ENCODE measurements around the gene KRTAP4-6. TPM values are rescaled to one million over a fixed set of nuclear protein-coding genes. Genes with fewer than 3 reads are reported as not detected.
"Not testable (repeated sequence)": the region's sequence is repeated elsewhere in the genome, so short reads cannot be mapped to it uniquely, and the experiment has no call there.

KRTAP4-6 gene
- total and polyA plus RNA-seq, 8 donors: not detected

- ATAC-seq: no peak
- Histone ChIP-seq H3K4me1 (no peaks in the 10 kb centered on the region), H3K9me3 (no peaks in the 10 kb centered on the region), H3K4me3 (no peak overlapping the region), H3K36me3 (no peaks in the 10 kb centered on the region), H3K27ac (no peak overlapping the region), H3K27me3 (peaks cover 0 to 6% (median 0%) of the 10 kb centered on the region in 4 donors)
- FAIRE-seq: no peak
- no peak for TF ChIP-seq CTCF (IDR thresholded peaks at IDR 0.05)
- intact Hi-C loops (cut with DNase I): no loop called here
- WGBS, 2 donors: 63 to 78% methylated on average over 2 of the region's 2 CpGs
- no peak for DNase-seq
Observed at GRCh38 chr17:41121742-41122141, 18.6 kb downstream of the KRTAP4-6 start.

- ATAC-seq; FAIRE-seq; intact Hi-C loops (cut with DNase I): not testable (repeated sequence)
Observed at GRCh38 chr17:41119696-41120690, 20.4 kb downstream of the KRTAP4-6 start.

GRCh38 chr17:41118721-41119120 lies 21.6 kb downstream of the KRTAP4-6 start:
- FAIRE-seq (no peak), DNase-seq (no peak), ATAC-seq (no peak)
- no peak for TF ChIP-seq CTCF (IDR thresholded peaks at IDR 0.05)
- Histone ChIP-seq H3K4me1 (no peaks in the 10 kb centered on the region), H3K4me3 (no peak overlapping the region), H3K9me3 (no peaks in the 10 kb centered on the region), H3K27me3 (no peaks in the 10 kb centered on the region), H3K36me3 (no peaks in the 10 kb centered on the region), H3K27ac (no peak overlapping the region)
- WGBS, 2 donors: 63 to 80% methylated on average over 4 of the region's 4 CpGs
- intact Hi-C loops (cut with DNase I): no loop called here

More at GRCh38 chr17:41119696-41120690, 20.4 kb downstream of the KRTAP4-6 start:
- H3K9me3 ChIP-seq, H3K27ac ChIP-seq, H3K4me1 ChIP-seq, H3K4me3 ChIP-seq, H3K27me3 ChIP-seq, H3K36me3 ChIP-seq, DNase-seq: not testable (repeated sequence)
- 53 to 61% methylated on average over 11 of the region's 11 CpGs for WGBS, 2 donors

- WGBS, 2 donors: 55 to 60% methylated on average over 10 of the region's 10 CpGs
- H3K9me3 ChIP-seq; FAIRE-seq; ATAC-seq; intact Hi-C loops (cut with DNase I); H3K27me3 ChIP-seq; H3K4me1 ChIP-seq; H3K27ac ChIP-seq; H3K4me3 ChIP-seq; H3K36me3 ChIP-seq: not testable (repeated sequence)
- DNase-seq: peak in 1 of 6 donors; percentile 47
Observed at GRCh38 chr17:41117846-41118386, 22.4 kb downstream of the KRTAP4-6 start, which contains the start of gene KRTAP4-11. KRTAP4-11 (minus strand) TSS chr17:41118373; CDS start chr17:41118315, 58 bp downstream.

- intact Hi-C loops (cut with DNase I): no loop called here
- 65 to 66% methylated on average over 5 of the region's 5 CpGs for WGBS, 2 donors
- no peak overlapping the region for H3K4me3 ChIP-seq
- TF ChIP-seq CTCF (IDR thresholded peaks at IDR 0.05): no peak
- no peaks in the 10 kb centered on the region for H3K36me3 ChIP-seq
- FAIRE-seq (no peak), DNase-seq (no peak), ATAC-seq (no peak)
- no peaks in the 10 kb centered on the region for H3K27me3 ChIP-seq
- no peaks in the 10 kb centered on the region for H3K9me3 ChIP-seq
- H3K4me1 ChIP-seq: no peaks in the 10 kb centered on the region
- no peak overlapping the region for H3K27ac ChIP-seq
Observed at GRCh38 chr17:41116297-41116696, 24.0 kb downstream of the KRTAP4-6 start.
